SK-N-SH (cell line): Measurements from ENCODE around the gene DMBT1. TPM values are rescaled to one million over a fixed set of nuclear protein-coding genes. Genes with fewer than 3 reads are reported as not detected.

Experiments
- CTCF ChIA-PET: fragments of 300-600, 350-600 bp; formaldehyde crosslinking; extraction: SDS; loops from one replicate; lab custom pipeline; 2021; lab: Yijun Ruan, JAX
- POLR2A ChIA-PET: fragments of 350-600 bp; sonication (Branson Sonifier 250); formaldehyde crosslinking; extraction: SDS; loops from one replicate; lab custom pipeline; 2020; ENCODE audit warnings: antibody characterized with exemption, inconsistent platforms; lab: Yijun Ruan, JAX
- DNase-seq: peaks from one replicate; pipeline ENCODE4 v3.0.0; 2012
- H2AFZ ChIP-seq: fragments of 200-600 bp; sonication (generic); 2 replicates; pipeline ENCODE4 v1.8.1; 2016; ENCODE audit warnings: antibody characterized with exemption, mild to moderate bottlenecking, low read depth
- H3F3A ChIP-seq: fragments of 200-600 bp; sonication (generic); replicated peaks from 2 replicates; pipeline ENCODE3; 2016; ENCODE audit warnings: antibody characterized with exemption, mild to moderate bottlenecking; ENCODE audit not compliant: insufficient read depth
- H3K27ac ChIP-seq, 2 experiments: fragments of 200-500 bp in 1 of 2; fragments of 200-600 bp in 1 of 2; sonication (Bioruptor generic) in 1 of 2; sonication (generic), shearing (Covaris generic) in 1 of 2; 2 replicates each; pipeline versions ENCODE4 v1.5.1 to v1.6.1; 2014 to 2016; ENCODE audit warnings: low read depth in 2 of 2, inconsistent platforms in 1 of 2, low read length in 1 of 2, mild to moderate bottlenecking in 1 of 2, mixed read lengths in 1 of 2
- H3K27me3 ChIP-seq: fragments of 200-600 bp; sonication (generic), shearing (Covaris generic); 2 replicates; pipeline ENCODE4 v1.6.1; 2016; ENCODE audit warnings: mixed run types; ENCODE audit not compliant: insufficient read depth
- H3K36me3 ChIP-seq, 2 experiments: fragments of 200-500 bp in 1 of 2; fragments of 200-600 bp in 1 of 2; sonication (Bioruptor generic) in 1 of 2; sonication (generic) in 1 of 2; replicated peaks in 1 of 2; 2 replicates each; pipeline versions ENCODE3 to v1.5.1; 2014 to 2016; ENCODE audit warnings: low read length in 1 of 2, mild to moderate bottlenecking in 1 of 2; ENCODE audit not compliant: insufficient read depth in 2 of 2, control insufficient read depth in 1 of 2
- H3K4me1 ChIP-seq, 2 experiments: fragments of 200-500 bp in 1 of 2; fragments of 200-600 bp in 1 of 2; sonication (Bioruptor generic) in 1 of 2; sonication (generic), shearing (Covaris generic) in 1 of 2; 2 replicates each; pipeline versions ENCODE4 v1.5.1 to v1.6.1; 2014 to 2016; ENCODE audit warnings: low read depth in 1 of 2, low read length in 1 of 2, mixed run types in 1 of 2; ENCODE audit not compliant: insufficient read depth in 2 of 2, control insufficient read depth in 1 of 2
- H3K4me2 ChIP-seq: fragments of 200-600 bp; sonication (generic), shearing (Covaris generic); 2 replicates; pipeline ENCODE4 v1.6.1; 2017; ENCODE audit warnings: mixed run types
- H3K4me3 ChIP-seq, 2 experiments: fragments of 200-500 bp in 1 of 2; fragments of 200-600 bp in 1 of 2; sonication (Bioruptor generic) in 1 of 2; sonication (generic), shearing (Covaris generic) in 1 of 2; 2 replicates each; pipeline versions ENCODE4 v1.5.1 to v1.8.1; 2014 to 2016; ENCODE audit warnings: low read depth in 2 of 2, inconsistent platforms in 1 of 2, low read length in 1 of 2, mild to moderate bottlenecking in 1 of 2, mixed read lengths in 1 of 2, moderate library complexity in 1 of 2
- H3K79me2 ChIP-seq: fragments of 200-600 bp; sonication (generic); 2 replicates; pipeline ENCODE4 v1.8.1; 2017; ENCODE audit warnings: mild to moderate bottlenecking; ENCODE audit not compliant: insufficient read depth
- H3K9ac ChIP-seq: fragments of 200-600 bp; sonication (generic); 2 replicates; pipeline ENCODE4 v1.6.1; 2017; ENCODE audit warnings: mixed run types
- H3K9me2 ChIP-seq: fragments of 200-600 bp; sonication (generic); 2 replicates; pipeline ENCODE4 v1.6.1; 2017; ENCODE audit warnings: mixed run types
- H3K9me3 ChIP-seq: fragments of 200-600 bp; sonication (generic); 2 replicates; pipeline ENCODE4 v1.6.1; 2017; ENCODE audit warnings: mixed run types, mild to moderate bottlenecking, moderate library complexity
- H4K20me1 ChIP-seq: fragments of 200-600 bp; sonication (generic); 2 replicates; pipeline ENCODE4 v1.6.1; 2017; ENCODE audit warnings: mild to moderate bottlenecking, mixed run types; ENCODE audit not compliant: insufficient read depth
- CTCF ChIP-seq: fragments of 200-600 bp; sonication (generic); IDR thresholded peaks from 2 replicates; pipeline ENCODE4 v1.6.1; 2017; ENCODE audit warnings: antibody characterized with exemption, mild to moderate bottlenecking, moderate library complexity
- ELF1 ChIP-seq: IDR thresholded peaks from 2 replicates; pipeline ENCODE4 v1.4.0; 2012
- EP300 ChIP-seq, 2 experiments: IDR thresholded peaks; 2 replicates each; pipeline versions ENCODE4 v1.4.0 to v1.6.1; 2012; ENCODE audit warnings: borderline replicate concordance in 1 of 2, low read depth in 1 of 2, low read length in 1 of 2
- FOXJ3 ChIP-seq: sonication (generic); formaldehyde crosslinking; IDR thresholded peaks from 2 replicates; pipeline ENCODE4 v1.5.1; 2020; ENCODE audit warnings: mild to moderate bottlenecking, missing genetic modification reagents
- FOXM1 ChIP-seq: IDR thresholded peaks from 2 replicates; pipeline ENCODE4 v1.4.0; 2012; ENCODE audit warnings: low read depth, mild to moderate bottlenecking
- GATA2 ChIP-seq: sonication (generic); formaldehyde crosslinking; IDR thresholded peaks from 2 replicates; pipeline ENCODE4 v1.5.0; 2020; ENCODE audit warnings: mild to moderate bottlenecking, missing genetic modification reagents
- IRF3 ChIP-seq: fragments of 150-350 bp; IDR thresholded peaks from 2 replicates; pipeline ENCODE4 v1.6.1; 2016; ENCODE audit warnings: mild to moderate bottlenecking, low read depth, low read length
- NFIC ChIP-seq: IDR thresholded peaks from 2 replicates; pipeline ENCODE4 v1.4.0; 2012; ENCODE audit warnings: borderline replicate concordance
- PBX3 ChIP-seq: IDR thresholded peaks from 2 replicates; pipeline ENCODE4; 2012
- RXRA ChIP-seq: IDR thresholded peaks from 2 replicates; pipeline ENCODE4 v1.4.0; 2012; ENCODE audit warnings: low read depth, mild to moderate bottlenecking, borderline replicate concordance
- SMC3 ChIP-seq: IDR thresholded peaks from 2 replicates; pipeline ENCODE4 v1.6.1; 2012; ENCODE audit warnings: low read depth, low read length, improper control_type of control experiment
- TAF1 ChIP-seq: IDR thresholded peaks from 2 replicates; pipeline ENCODE4 v1.6.1; 2012; ENCODE audit warnings: low read depth, mild to moderate bottlenecking, low read length, moderate library complexity, borderline replicate concordance
- TCF12 ChIP-seq: IDR thresholded peaks from 2 replicates; pipeline ENCODE4 v1.4.0; 2012
- TEAD4 ChIP-seq: IDR thresholded peaks from 2 replicates; pipeline ENCODE4 v1.4.0; 2012; ENCODE audit warnings: mild to moderate bottlenecking, borderline replicate concordance; ENCODE audit not compliant: insufficient read depth
- USF1 ChIP-seq: IDR thresholded peaks from 2 replicates; pipeline ENCODE4 v1.4.0; 2012; ENCODE audit warnings: low read depth, borderline replicate concordance
- USF2 ChIP-seq: fragments of 150-350 bp; IDR thresholded peaks from 2 replicates; pipeline ENCODE4 v1.6.1; 2017; ENCODE audit warnings: antibody characterized with exemption, low read length, low read depth, borderline replicate concordance
- YY1 ChIP-seq: IDR thresholded peaks from 2 replicates; pipeline ENCODE4 v1.4.0; 2012; ENCODE audit warnings: low read depth, mild to moderate bottlenecking
- ZBTB33 ChIP-seq: IDR thresholded peaks from 2 replicates; pipeline ENCODE4 v1.4.0; 2012; ENCODE audit warnings: low read depth, borderline replicate concordance
- WGBS: methylation state at CpG from one replicate; pipeline ENCODE4 v1.1.6; 2017; ENCODE audit warnings: low lambda C conversion rate; 5-methylcytosine and 5-hydroxymethylcytosine counted together
- polyA plus RNA-seq, 3 experiments: library from polyadenylated mRNA; depleted of rRNA; stranded (reverse); fragments of >200 nt; gene quantifications; 2 replicates each; pipeline ENCODE4 v1.2.3, GENCODE V29; 2012

DMBT1 gene
- polyA plus RNA-seq, 1 of the 3 experiments (the other 2 are of a cell fraction): not detected

- TF ChIP-seq IRF3: no peak
- TF ChIP-seq FOXM1: no peak
- TF ChIP-seq FOXJ3: no peak
- no peak for TF ChIP-seq RXRA
- TF ChIP-seq CTCF: no peak
- TF ChIP-seq TAF1: no peak
Observed at GRCh38 chr10:122659126-122659525, 98.6 kb downstream of the DMBT1 start (continued).

GRCh38 chr10:122659651-122660050 is 99.1 kb downstream of the DMBT1 start:
- CTCF ChIA-PET: interaction anchor here (2.8 kb wide), 1 partner anchor 10 kb away, joined by 21 read pairs; no protein-coding TSS in a partner anchor
- H3F3A ChIP-seq: no peaks in the 10 kb centered on the region
- H3K9me2 ChIP-seq: no peaks in the 10 kb centered on the region
- H3K27me3 ChIP-seq: no peaks in the 10 kb centered on the region
- TF ChIP-seq GATA2 (CRISPR knock-in tag) (no peak), SMC3 (no peak), EP300 (IDR thresholded peaks at IDR 0.05; ENCODE audit: borderline replicate concordance in 1 of 2, low read depth in 1 of 2, low read length in 1 of 2) (no peak), NFIC (no peak), ELF1 (no peak), TEAD4 (no peak), CTCF (no peak), TCF12 (no peak), RXRA (no peak), USF1 (no peak), USF2 (no peak), ZBTB33 (no peak), YY1 (no peak), PBX3 (no peak)
- DNase-seq: no peak
- peaks cover 0 to 4% of the 10 kb centered on the region in 2 experiments; a peak in 1 of 4 replicates for H3K4me1 ChIP-seq
- H3K36me3 ChIP-seq: no peaks in the 10 kb centered on the region
- WGBS: 20% methylated on average over 7 of the region's 7 CpGs
- no peaks in the 10 kb centered on the region for H4K20me1 ChIP-seq
- no peaks in the 10 kb centered on the region for H3K79me2 ChIP-seq
- H2AFZ ChIP-seq: no peak overlapping the region
- no peak overlapping the region for H3K9ac ChIP-seq
- no peaks in the 10 kb centered on the region for H3K9me3 ChIP-seq
- H3K4me2 ChIP-seq: no peak overlapping the region
- POLR2A ChIA-PET: no interaction called here
- H3K27ac ChIP-seq: no peak overlapping the region
- H3K4me3 ChIP-seq: no peak overlapping the region
